HepG2 (cell line): ENCODE data around the gene THSD4.

Experiments used
- HNF4G ChIP-seq, 2 experiments: sonication (generic) in 1 of 2; formaldehyde crosslinking in 1 of 2; IDR thresholded peaks; 2 replicates each; pipeline versions ENCODE4 v1.4.0 to v1.6.1; 2011 to 2020; ENCODE audit warnings: borderline replicate concordance in 2 of 2, low read depth in 2 of 2, mild to moderate bottlenecking in 2 of 2, low read length in 1 of 2, missing genetic modification reagents in 1 of 2, moderate library complexity in 1 of 2
- NFIC ChIP-seq: IDR thresholded peaks from 2 replicates; pipeline ENCODE4 v1.6.1; 2012; ENCODE audit warnings: mild to moderate bottlenecking, low read length, inconsistent platforms
- NR2F2 ChIP-seq: IDR thresholded peaks from 2 replicates; pipeline ENCODE4 v1.6.1; 2012; ENCODE audit warnings: low read depth, inconsistent platforms, borderline replicate concordance
- ZFP36 ChIP-seq: fragments of 150-350 bp; IDR thresholded peaks from 2 replicates; pipeline ENCODE4 v1.6.1; 2018; ENCODE audit warnings: borderline replicate concordance, low read length, low read depth; ENCODE audit not compliant: partially characterized antibody
- TF ChIP-seq, protein P1 (sequence below): sonication (generic); formaldehyde crosslinking; IDR thresholded peaks from 2 replicates; pipeline ENCODE4 v1.5.0; 2020; ENCODE audit warnings: mild to moderate bottlenecking, missing genetic modification reagents, moderate library complexity

DNA sequence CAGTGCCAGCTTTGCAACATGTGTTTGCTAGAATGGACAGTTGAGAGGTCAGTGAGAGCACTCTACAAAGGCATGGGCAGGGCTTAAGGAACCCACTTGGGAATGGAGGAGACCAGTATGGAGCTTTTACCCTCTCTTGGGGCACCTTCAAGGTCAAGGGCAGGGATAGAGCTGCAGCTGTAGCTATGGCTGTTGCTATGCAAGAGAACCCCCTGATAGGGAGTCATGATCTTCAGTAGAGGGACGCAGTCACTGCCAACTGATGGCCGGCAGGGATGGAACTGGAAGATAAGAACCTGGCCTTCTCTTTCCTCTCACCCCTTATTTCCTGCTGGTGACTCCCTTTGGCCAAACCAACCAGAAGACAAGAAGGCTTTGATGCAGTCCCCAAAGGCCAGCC is 40.3 kb downstream of the THSD4 start:
- TF ChIP-seq, protein P1, sequence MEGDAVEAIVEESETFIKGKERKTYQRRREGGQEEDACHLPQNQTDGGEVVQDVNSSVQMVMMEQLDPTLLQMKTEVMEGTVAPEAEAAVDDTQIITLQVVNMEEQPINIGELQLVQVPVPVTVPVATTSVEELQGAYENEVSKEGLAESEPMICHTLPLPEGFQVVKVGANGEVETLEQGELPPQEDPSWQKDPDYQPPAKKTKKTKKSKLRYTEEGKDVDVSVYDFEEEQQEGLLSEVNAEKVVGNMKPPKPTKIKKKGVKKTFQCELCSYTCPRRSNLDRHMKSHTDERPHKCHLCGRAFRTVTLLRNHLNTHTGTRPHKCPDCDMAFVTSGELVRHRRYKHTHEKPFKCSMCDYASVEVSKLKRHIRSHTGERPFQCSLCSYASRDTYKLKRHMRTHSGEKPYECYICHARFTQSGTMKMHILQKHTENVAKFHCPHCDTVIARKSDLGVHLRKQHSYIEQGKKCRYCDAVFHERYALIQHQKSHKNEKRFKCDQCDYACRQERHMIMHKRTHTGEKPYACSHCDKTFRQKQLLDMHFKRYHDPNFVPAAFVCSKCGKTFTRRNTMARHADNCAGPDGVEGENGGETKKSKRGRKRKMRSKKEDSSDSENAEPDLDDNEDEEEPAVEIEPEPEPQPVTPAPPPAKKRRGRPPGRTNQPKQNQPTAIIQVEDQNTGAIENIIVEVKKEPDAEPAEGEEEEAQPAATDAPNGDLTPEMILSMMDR (CRISPR knock-in tag): no peak
- no peak for TF ChIP-seq HNF4G (IDR thresholded peaks at IDR 0.05; ENCODE audit: borderline replicate concordance, low read depth, low read length)
- no peak for TF ChIP-seq HNF4G (CRISPR knock-in tag; IDR thresholded peaks at IDR 0.05; ENCODE audit: borderline replicate concordance, low read depth)
- TF ChIP-seq NR2F2: no peak
- no peak for TF ChIP-seq ZFP36
- TF ChIP-seq NFIC: no peak
